Nephron progenitor cell (in vitro differentiated cells): ENCODE measurements around the gene PAK1IP1.
"Not testable (repeated sequence)": the region's sequence is repeated elsewhere in the genome, so short reads cannot be mapped to it uniquely, and the experiment has no call there.

Experiments used
- DNase-seq: peaks from one replicate; pipeline ENCODE4 v3.0.0; 2021
- H3K27ac Mint-ChIP-seq: 2 replicates; pipeline ENCODE4 v1.8.0; 2021; ENCODE audit warnings: mild to moderate bottlenecking, moderate library complexity, mixed read lengths
- H3K27me3 Mint-ChIP-seq: 2 replicates; pipeline ENCODE4 v1.8.0; 2021; ENCODE audit warnings: mild to moderate bottlenecking, low read depth, mixed read lengths; ENCODE audit not compliant: poor library complexity
- H3K36me3 Mint-ChIP-seq: 2 replicates; pipeline ENCODE4 v1.8.0; 2021; ENCODE audit warnings: low read depth, mixed read lengths
- H3K4me1 Mint-ChIP-seq: 2 replicates; pipeline ENCODE4 v1.8.0; 2021; ENCODE audit warnings: mixed read lengths
- H3K4me3 Mint-ChIP-seq: 2 replicates; pipeline ENCODE4 v1.8.0; 2021; ENCODE audit warnings: mild to moderate bottlenecking, moderate library complexity, mixed read lengths
- H3K9me3 Mint-ChIP-seq: 2 replicates; pipeline ENCODE4 v1.8.0; 2021; ENCODE audit warnings: mild to moderate bottlenecking, moderate library complexity, mixed read lengths
- CTCF ChIP-seq: fragments of 200-600 bp; sonication (generic); IDR thresholded peaks from 2 replicates; pipeline ENCODE4 v1.5.0; 2021; ENCODE audit warnings: antibody characterized with exemption

The PAK1IP1 gene

GRCh38 chr6:10733151-10733715 lies 38.5 kb downstream of the PAK1IP1 start:
- Mint-ChIP-seq H3K36me3 (peaks cover 69% of the 10 kb centered on the region), H3K4me3 (peak overlapping the region; percentile 67), H3K27me3 (no peaks in the 10 kb centered on the region), H3K27ac (peak overlapping the region; percentile 99), H3K9me3 (peaks cover 4% of the 10 kb centered on the region), H3K4me1 (peaks cover 32% of the 10 kb centered on the region)
- no peak for TF ChIP-seq CTCF
- peak; percentile 8 for DNase-seq

- Mint-ChIP-seq H3K36me3 (peaks cover 69% of the 10 kb centered on the region), H3K4me1 (peaks cover 31% of the 10 kb centered on the region), H3K4me3 (no peak overlapping the region), H3K27me3 (peaks cover 4% of the 10 kb centered on the region), H3K27ac (peak overlapping the region; percentile 99), H3K9me3 (peaks cover 4% of the 10 kb centered on the region)
- DNase-seq, result no peak
- TF ChIP-seq CTCF, result no peak
These were observed 39.1 kb downstream of the PAK1IP1 start for GRCh38 chr6:10733863-10734262.

- Mint-ChIP-seq H3K4me1 (peaks cover 17% of the 10 kb centered on the region), H3K27me3 (peaks cover 7% of the 10 kb centered on the region), H3K9me3 (peaks cover 4% of the 10 kb centered on the region), H3K27ac (no peak overlapping the region), H3K4me3 (no peak overlapping the region), H3K36me3 (peaks cover 71% of the 10 kb centered on the region)
- TF ChIP-seq CTCF, result no peak
- no peak for DNase-seq
These were observed 42.0 kb downstream of the PAK1IP1 start for GRCh38 chr6:10736731-10737130.

GRCh38 chr6:10740061-10740460 lies 45.3 kb downstream of the PAK1IP1 start:
- H3K4me1 Mint-ChIP-seq, result peaks cover 3% of the 10 kb centered on the region
- H3K27me3 Mint-ChIP-seq, result peaks cover 7% of the 10 kb centered on the region
- no peak overlapping the region for H3K4me3 Mint-ChIP-seq
- peaks cover 50% of the 10 kb centered on the region for H3K36me3 Mint-ChIP-seq
- no peak for DNase-seq
- no peak overlapping the region for H3K27ac Mint-ChIP-seq
- no peak for TF ChIP-seq CTCF
- H3K9me3 Mint-ChIP-seq, result no peaks in the 10 kb centered on the region

- H3K4me3 Mint-ChIP-seq, DNase-seq, H3K27ac Mint-ChIP-seq, H3K27me3 Mint-ChIP-seq, H3K9me3 Mint-ChIP-seq: not testable (repeated sequence)
- peaks cover 42% of the 10 kb centered on the region for H3K36me3 Mint-ChIP-seq
- peaks cover 12% of the 10 kb centered on the region for H3K4me1 Mint-ChIP-seq
These were observed 46.9 kb downstream of the PAK1IP1 start for GRCh38 chr6:10741643-10742042.

- H3K4me3 Mint-ChIP-seq, result no peak overlapping the region
- H3K27me3 Mint-ChIP-seq, result peaks cover 10% of the 10 kb centered on the region
- no peak for DNase-seq
- H3K9me3 Mint-ChIP-seq, result no peaks in the 10 kb centered on the region
- no peak for TF ChIP-seq CTCF
- peaks cover 38% of the 10 kb centered on the region for H3K36me3 Mint-ChIP-seq
- H3K27ac Mint-ChIP-seq, result peak overlapping the region; percentile 72
- peaks cover 18% of the 10 kb centered on the region for H3K4me1 Mint-ChIP-seq
These were observed 47.5 kb downstream of the PAK1IP1 start for GRCh38 chr6:10742251-10742650.
